K562 (cell line): ENCODE results near the gene DHRS3. TPM values are rescaled to one million over a fixed set of nuclear protein-coding genes. Genes with fewer than 3 reads are reported as not detected.

Experiments used
- CHCHD3 ChIP-seq: fragments of 250-450 bp; sonication (Bioruptor Pico); IDR thresholded peaks from 2 replicates; pipeline ENCODE4 v2.1.2; 2022; ENCODE audit warnings: mild to moderate bottlenecking
- HNRNPLL ChIP-seq: fragments of 200-400 bp; formaldehyde crosslinking; IDR thresholded peaks from 2 replicates; pipeline ENCODE4 v1.6.1; 2017; ENCODE audit warnings: low read length, low read depth, mild to moderate bottlenecking; ENCODE audit not compliant: poor library complexity, severe bottlenecking
- KLF6 ChIP-seq: fragments of 250-450 bp; sonication (Bioruptor Pico); IDR thresholded peaks from 2 replicates; pipeline ENCODE4 v1.4.0; 2020; ENCODE audit warnings: mild to moderate bottlenecking, moderate library complexity, borderline replicate concordance
- LEF1 ChIP-seq: fragments of 450-650 bp; IDR thresholded peaks from 2 replicates; pipeline ENCODE4 v1.6.1; 2016; ENCODE audit warnings: mild to moderate bottlenecking
- MYNN ChIP-seq, 2 experiments: sonication (generic); formaldehyde crosslinking in 1 of 2; IDR thresholded peaks; 2 replicates each; pipeline versions ENCODE4 v1.5.0 to v1.6.1; 2016 to 2020; ENCODE audit warnings: antibody characterized with exemption in 1 of 2, missing genetic modification reagents in 1 of 2
- PREB ChIP-seq: sonication (generic); formaldehyde crosslinking; IDR thresholded peaks from 2 replicates; pipeline ENCODE4 v1.8.1; 2023; ENCODE audit warnings: mild to moderate bottlenecking, missing genetic modification reagents
- SMARCA5 ChIP-seq: fragments of 450-650 bp; IDR thresholded peaks from 2 replicates; pipeline ENCODE4 v1.6.1; 2016
- polyA plus RNA-seq, 8 experiments: library from polyadenylated mRNA; depleted of rRNA in 4 of 8; stranded (reverse) in 5 of 8; unstranded in 3 of 8; fragments of >200 nt; fragmentation: Nextera tagmentation in 2 of 8; fragmentation: Illumina TruSeq in 1 of 8; extraction: Ambion mirVana in 2 of 8; extraction: Trizol in 1 of 8; gene quantifications; 2 replicates each; pipeline versions ENCODE4 v1.2.1 to v1.2.3, GENCODE V29; 2011 to 2014; ENCODE audit warnings: inconsistent platforms in 1 of 8, missing spikeins in 1 of 8
- total RNA-seq, 7 experiments: library from RNA; depleted of rRNA in 6 of 7; stranded (reverse); fragments of >200 nt in 6 of 7; fragmentation: Illumina TruSeq in 2 of 7; extraction: Trizol in 2 of 7; gene quantifications; 2 replicates each; pipeline versions ENCODE4 v1.2.1 to v1.2.3, GENCODE V29; 2011 to 2021; ENCODE audit warnings: low replicate concordance in 1 of 7
- TF ChIP-seq, protein P1 (sequence below): fragments of 450-650 bp; IDR thresholded peaks from 2 replicates; pipeline ENCODE4 v1.6.1; 2016; ENCODE audit warnings: mild to moderate bottlenecking, moderate library complexity
- TF ChIP-seq, protein P2 (sequence below): sonication (generic); IDR thresholded peaks from 2 replicates; pipeline ENCODE4 v1.6.1; 2016

DHRS3 gene
- total and polyA plus RNA-seq, 9 of the 15 experiments (the other 6 are each of a cell fraction or from before 2014, with no cell fraction given) = 21.0 to 116 (median 58.7) TPM

GRCh38 chr1:12617901-12618660 is at the start of gene DHRS3 (continued):
- TF ChIP-seq KLF6 (CRISPR knock-in tag) (no peak), SMARCA5 (no peak), LEF1 (peak; percentile 40; the same call in 1 of the 2 replicates), CHCHD3 (no peak), MYNN (IDR thresholded peaks at IDR 0.05) (no peak), MYNN (CRISPR knock-in tag; IDR thresholded peaks at IDR 0.05) (no peak), PREB (CRISPR knock-in tag) (no peak), HNRNPLL (peak; percentile 73)
- TF ChIP-seq, protein P1, sequence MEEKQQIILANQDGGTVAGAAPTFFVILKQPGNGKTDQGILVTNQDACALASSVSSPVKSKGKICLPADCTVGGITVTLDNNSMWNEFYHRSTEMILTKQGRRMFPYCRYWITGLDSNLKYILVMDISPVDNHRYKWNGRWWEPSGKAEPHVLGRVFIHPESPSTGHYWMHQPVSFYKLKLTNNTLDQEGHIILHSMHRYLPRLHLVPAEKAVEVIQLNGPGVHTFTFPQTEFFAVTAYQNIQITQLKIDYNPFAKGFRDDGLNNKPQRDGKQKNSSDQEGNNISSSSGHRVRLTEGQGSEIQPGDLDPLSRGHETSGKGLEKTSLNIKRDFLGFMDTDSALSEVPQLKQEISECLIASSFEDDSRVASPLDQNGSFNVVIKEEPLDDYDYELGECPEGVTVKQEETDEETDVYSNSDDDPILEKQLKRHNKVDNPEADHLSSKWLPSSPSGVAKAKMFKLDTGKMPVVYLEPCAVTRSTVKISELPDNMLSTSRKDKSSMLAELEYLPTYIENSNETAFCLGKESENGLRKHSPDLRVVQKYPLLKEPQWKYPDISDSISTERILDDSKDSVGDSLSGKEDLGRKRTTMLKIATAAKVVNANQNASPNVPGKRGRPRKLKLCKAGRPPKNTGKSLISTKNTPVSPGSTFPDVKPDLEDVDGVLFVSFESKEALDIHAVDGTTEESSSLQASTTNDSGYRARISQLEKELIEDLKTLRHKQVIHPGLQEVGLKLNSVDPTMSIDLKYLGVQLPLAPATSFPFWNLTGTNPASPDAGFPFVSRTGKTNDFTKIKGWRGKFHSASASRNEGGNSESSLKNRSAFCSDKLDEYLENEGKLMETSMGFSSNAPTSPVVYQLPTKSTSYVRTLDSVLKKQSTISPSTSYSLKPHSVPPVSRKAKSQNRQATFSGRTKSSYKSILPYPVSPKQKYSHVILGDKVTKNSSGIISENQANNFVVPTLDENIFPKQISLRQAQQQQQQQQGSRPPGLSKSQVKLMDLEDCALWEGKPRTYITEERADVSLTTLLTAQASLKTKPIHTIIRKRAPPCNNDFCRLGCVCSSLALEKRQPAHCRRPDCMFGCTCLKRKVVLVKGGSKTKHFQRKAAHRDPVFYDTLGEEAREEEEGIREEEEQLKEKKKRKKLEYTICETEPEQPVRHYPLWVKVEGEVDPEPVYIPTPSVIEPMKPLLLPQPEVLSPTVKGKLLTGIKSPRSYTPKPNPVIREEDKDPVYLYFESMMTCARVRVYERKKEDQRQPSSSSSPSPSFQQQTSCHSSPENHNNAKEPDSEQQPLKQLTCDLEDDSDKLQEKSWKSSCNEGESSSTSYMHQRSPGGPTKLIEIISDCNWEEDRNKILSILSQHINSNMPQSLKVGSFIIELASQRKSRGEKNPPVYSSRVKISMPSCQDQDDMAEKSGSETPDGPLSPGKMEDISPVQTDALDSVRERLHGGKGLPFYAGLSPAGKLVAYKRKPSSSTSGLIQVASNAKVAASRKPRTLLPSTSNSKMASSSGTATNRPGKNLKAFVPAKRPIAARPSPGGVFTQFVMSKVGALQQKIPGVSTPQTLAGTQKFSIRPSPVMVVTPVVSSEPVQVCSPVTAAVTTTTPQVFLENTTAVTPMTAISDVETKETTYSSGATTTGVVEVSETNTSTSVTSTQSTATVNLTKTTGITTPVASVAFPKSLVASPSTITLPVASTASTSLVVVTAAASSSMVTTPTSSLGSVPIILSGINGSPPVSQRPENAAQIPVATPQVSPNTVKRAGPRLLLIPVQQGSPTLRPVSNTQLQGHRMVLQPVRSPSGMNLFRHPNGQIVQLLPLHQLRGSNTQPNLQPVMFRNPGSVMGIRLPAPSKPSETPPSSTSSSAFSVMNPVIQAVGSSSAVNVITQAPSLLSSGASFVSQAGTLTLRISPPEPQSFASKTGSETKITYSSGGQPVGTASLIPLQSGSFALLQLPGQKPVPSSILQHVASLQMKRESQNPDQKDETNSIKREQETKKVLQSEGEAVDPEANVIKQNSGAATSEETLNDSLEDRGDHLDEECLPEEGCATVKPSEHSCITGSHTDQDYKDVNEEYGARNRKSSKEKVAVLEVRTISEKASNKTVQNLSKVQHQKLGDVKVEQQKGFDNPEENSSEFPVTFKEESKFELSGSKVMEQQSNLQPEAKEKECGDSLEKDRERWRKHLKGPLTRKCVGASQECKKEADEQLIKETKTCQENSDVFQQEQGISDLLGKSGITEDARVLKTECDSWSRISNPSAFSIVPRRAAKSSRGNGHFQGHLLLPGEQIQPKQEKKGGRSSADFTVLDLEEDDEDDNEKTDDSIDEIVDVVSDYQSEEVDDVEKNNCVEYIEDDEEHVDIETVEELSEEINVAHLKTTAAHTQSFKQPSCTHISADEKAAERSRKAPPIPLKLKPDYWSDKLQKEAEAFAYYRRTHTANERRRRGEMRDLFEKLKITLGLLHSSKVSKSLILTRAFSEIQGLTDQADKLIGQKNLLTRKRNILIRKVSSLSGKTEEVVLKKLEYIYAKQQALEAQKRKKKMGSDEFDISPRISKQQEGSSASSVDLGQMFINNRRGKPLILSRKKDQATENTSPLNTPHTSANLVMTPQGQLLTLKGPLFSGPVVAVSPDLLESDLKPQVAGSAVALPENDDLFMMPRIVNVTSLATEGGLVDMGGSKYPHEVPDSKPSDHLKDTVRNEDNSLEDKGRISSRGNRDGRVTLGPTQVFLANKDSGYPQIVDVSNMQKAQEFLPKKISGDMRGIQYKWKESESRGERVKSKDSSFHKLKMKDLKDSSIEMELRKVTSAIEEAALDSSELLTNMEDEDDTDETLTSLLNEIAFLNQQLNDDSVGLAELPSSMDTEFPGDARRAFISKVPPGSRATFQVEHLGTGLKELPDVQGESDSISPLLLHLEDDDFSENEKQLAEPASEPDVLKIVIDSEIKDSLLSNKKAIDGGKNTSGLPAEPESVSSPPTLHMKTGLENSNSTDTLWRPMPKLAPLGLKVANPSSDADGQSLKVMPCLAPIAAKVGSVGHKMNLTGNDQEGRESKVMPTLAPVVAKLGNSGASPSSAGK = peak; percentile 19; the same call in 1 of the 2 replicates
- TF ChIP-seq, protein P2, sequence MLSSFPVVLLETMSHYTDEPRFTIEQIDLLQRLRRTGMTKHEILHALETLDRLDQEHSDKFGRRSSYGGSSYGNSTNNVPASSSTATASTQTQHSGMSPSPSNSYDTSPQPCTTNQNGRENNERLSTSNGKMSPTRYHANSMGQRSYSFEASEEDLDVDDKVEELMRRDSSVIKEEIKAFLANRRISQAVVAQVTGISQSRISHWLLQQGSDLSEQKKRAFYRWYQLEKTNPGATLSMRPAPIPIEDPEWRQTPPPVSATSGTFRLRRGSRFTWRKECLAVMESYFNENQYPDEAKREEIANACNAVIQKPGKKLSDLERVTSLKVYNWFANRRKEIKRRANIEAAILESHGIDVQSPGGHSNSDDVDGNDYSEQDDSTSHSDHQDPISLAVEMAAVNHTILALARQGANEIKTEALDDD = no peak
